Choroid plexus epithelial cell (primary cell): ENCODE results near the gene TEX9.
A peak's percentile ranks its signal among the peaks of the same experiment; 100 is the strongest.
"Not testable (repeated sequence)": the region's sequence is repeated elsewhere in the genome, so short reads cannot be mapped to it uniquely, and the experiment has no call there.

ENCODE experiments used
- DNase-seq: peaks from one replicate; pipeline ENCODE4 v3.0.0-alpha.2; 2010; ENCODE audit warnings: low read depth
- H3K4me3 ChIP-seq: 2 replicates; pipeline ENCODE4 v1.5.1; 2011; ENCODE audit warnings: low read depth, mild to moderate bottlenecking, control low read depth, low read length, moderate library complexity
- CTCF ChIP-seq: conservative IDR thresholded peaks from 2 replicates; pipeline ENCODE4 v1.5.1; 2011; ENCODE audit warnings: low read depth, mild to moderate bottlenecking, control low read depth, inconsistent platforms, low read length, moderate library complexity

TEX9 gene

GRCh38 chr15:56365075-56365711, at the start of gene TEX9:
TEX9 (plus strand) TSS chr15:56365426; CDS start chr15:56365451, 25 bp downstream.
- DNase-seq, result peak; percentile 88
- no peak for TF ChIP-seq CTCF
- H3K4me3 ChIP-seq, result peak within 1 kb of the TSS; percentile 84

- not testable (repeated sequence) for DNase-seq, H3K4me3 ChIP-seq
Observed at GRCh38 chr15:56316561-56316960, 48.7 kb upstream of the TEX9 start.

GRCh38 chr15:56320316-56320715, 44.9 kb upstream of the TEX9 start:
- TF ChIP-seq CTCF, result no peak
- DNase-seq, result no peak
- H3K4me3 ChIP-seq, result no peak overlapping the region

- TF ChIP-seq CTCF, result no peak
- DNase-seq, result no peak
- H3K4me3 ChIP-seq, result no peak overlapping the region
Observed at GRCh38 chr15:56320861-56321260, 44.4 kb upstream of the TEX9 start.

- H3K4me3 ChIP-seq, result no peak overlapping the region
- DNase-seq, result no peak
- TF ChIP-seq CTCF, result no peak
Observed at GRCh38 chr15:56322444-56322843, 42.8 kb upstream of the TEX9 start.

- no peak overlapping the region for H3K4me3 ChIP-seq
- DNase-seq, result no peak
- no peak for TF ChIP-seq CTCF
Observed at GRCh38 chr15:56323435-56323834, 41.8 kb upstream of the TEX9 start.

- no peak overlapping the region for H3K4me3 ChIP-seq
- DNase-seq, result peak; percentile 20
- no peak for TF ChIP-seq CTCF
Observed at GRCh38 chr15:56325186-56325585, 40.0 kb upstream of the TEX9 start.
